ENCODE measurements around the gene CAMK1D.

- TF ChIP-seq CTCF (IDR thresholded peaks at IDR 0.05; ENCODE audit: poor library complexity) = no peak
- no peak for TF ChIP-seq EZH2 (IDR thresholded peaks at IDR 0.05; ENCODE audit: borderline replicate concordance)
Observed at GRCh38 chr10:12792889-12793556, 443.7 kb downstream of the CAMK1D start.

Measured in hepatocyte (in vitro differentiated cells).